Heart left ventricle (tissue), 13 donors: ENCODE data around the gene ARPP21.

Source experiments
- CTCF ChIP-seq, 12 donors: fragments of 200-600 bp; sonication (generic) in 4 of 12; IDR thresholded peaks; one replicate each; pipeline versions ENCODE4 v1.5.0 to v1.8.0; 2018 to 2022; ENCODE audit warnings: antibody characterized with exemption in 12 of 12, mild to moderate bottlenecking in 5 of 12
- POLR2A ChIP-seq, 2 donors: fragments of 450-650 bp; IDR thresholded peaks; one replicate each; pipeline ENCODE4 v1.6.1; 2017; ENCODE audit warnings: antibody characterized with exemption in 2 of 2, mild to moderate bottlenecking in 2 of 2, moderate library complexity in 2 of 2
- donor health status: ischemic (EF 13 %, LVEDD 7.1; RV severe dilation, severe dysfunction).
- donor health status: DM: no; HTN: yes; CAD: no.
- donor health status: DM: no; HTN: no; CAD: no.
- donor health status: ischemic (EF 25% LVEDD 6.9; RV normal size, moderate dysfunction).
- donor health status: ischemic (EF 25% LVEDD 5.7; RV mildly dilated, moderate dysfunction).
- donor health status: ischemic (EF 35%, LVEDD 5.7; RV mildly dilated, moderate dysfunction).
- donor health status: nonischemic (EF 11% LVEDD 7.7; RV severe dilation, severe dysfunction).
- donor health status: DM: yes; HTN: yes; CAD: no.
- donor health status: PGD.
- donor health status: ischemic (EF 29% LVEDD 5.4; RV normal size, mild dysfunction).
- donor health status: nonischemic (EF 23%, LVEDD 6.1; RV moderate dilation, normal function).

- no peak for TF ChIP-seq CTCF (IDR thresholded peaks at IDR 0.05)
- no peak for TF ChIP-seq POLR2A (IDR thresholded peaks at IDR 0.05)
These were observed 148.6 kb downstream of the ARPP21 start for GRCh38 chr3:35787936-35788335.
